SK-N-MC (cell line): ENCODE measurements around the gene ZMIZ2.

Experiments used
- EZH2 ChIP-seq: fragments of 200-600 bp; sonication (generic); IDR thresholded peaks from one replicate; pipeline ENCODE4 v1.6.1; 2017; ENCODE audit warnings: antibody characterized with exemption
- FOXP2 ChIP-seq: optimal IDR thresholded peaks from 2 replicates; pipeline ENCODE3; 2011; ENCODE audit warnings: mild to moderate bottlenecking, moderate library complexity; ENCODE audit not compliant: insufficient read depth; ENCODE audit errors: extremely low read length, control extremely low read depth
- POLR2AphosphoS5 ChIP-seq: IDR thresholded peaks from 2 replicates; pipeline ENCODE4 v1.6.1; 2012; ENCODE audit warnings: mild to moderate bottlenecking, low read depth, low read length, borderline replicate concordance

- TF ChIP-seq EZH2: no peak
- TF ChIP-seq POLR2AphosphoS5: no peak
- TF ChIP-seq FOXP2: no peak
Observed at GRCh38 chr7:44709945-44710596, 38.6 kb upstream of the ZMIZ2 start.
